ENCODE results near the gene RAB40A.

The RAB40A gene

DNA sequence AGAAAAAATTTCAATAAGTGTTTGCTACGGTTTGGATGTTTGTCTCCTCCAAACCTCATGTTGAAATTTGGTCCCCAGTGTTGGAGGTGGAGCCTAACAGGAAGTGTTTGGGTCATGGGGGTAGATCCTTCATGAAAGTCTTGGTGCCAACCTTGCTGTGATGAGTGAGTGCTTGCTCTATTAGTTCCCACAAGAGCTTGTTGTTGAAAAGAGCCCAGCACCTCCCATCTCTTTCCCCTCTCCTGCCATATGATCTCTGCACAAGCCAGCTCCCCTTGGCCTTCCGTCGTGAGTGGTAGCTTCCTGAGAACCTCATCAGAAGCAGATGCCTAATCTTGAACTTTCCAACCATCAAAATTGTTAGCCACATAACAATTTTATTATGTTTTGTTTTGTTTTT is 10.3 kb upstream of the RAB40A start:
- no peak overlapping the region for H3K4me3 ChIP-seq (replicated peaks; ENCODE audit: insufficient read depth, low read length)
- TF ChIP-seq SPI1 (IDR thresholded peaks at IDR 0.05; ENCODE audit: borderline replicate concordance, low read depth) (no peak), POLR2AphosphoS5 (IDR thresholded peaks at IDR 0.05; ENCODE audit: low read depth) (no peak), GABPA (IDR thresholded peaks at IDR 0.05; ENCODE audit: low read depth) (no peak)
- TF ChIP-seq, protein P1, sequence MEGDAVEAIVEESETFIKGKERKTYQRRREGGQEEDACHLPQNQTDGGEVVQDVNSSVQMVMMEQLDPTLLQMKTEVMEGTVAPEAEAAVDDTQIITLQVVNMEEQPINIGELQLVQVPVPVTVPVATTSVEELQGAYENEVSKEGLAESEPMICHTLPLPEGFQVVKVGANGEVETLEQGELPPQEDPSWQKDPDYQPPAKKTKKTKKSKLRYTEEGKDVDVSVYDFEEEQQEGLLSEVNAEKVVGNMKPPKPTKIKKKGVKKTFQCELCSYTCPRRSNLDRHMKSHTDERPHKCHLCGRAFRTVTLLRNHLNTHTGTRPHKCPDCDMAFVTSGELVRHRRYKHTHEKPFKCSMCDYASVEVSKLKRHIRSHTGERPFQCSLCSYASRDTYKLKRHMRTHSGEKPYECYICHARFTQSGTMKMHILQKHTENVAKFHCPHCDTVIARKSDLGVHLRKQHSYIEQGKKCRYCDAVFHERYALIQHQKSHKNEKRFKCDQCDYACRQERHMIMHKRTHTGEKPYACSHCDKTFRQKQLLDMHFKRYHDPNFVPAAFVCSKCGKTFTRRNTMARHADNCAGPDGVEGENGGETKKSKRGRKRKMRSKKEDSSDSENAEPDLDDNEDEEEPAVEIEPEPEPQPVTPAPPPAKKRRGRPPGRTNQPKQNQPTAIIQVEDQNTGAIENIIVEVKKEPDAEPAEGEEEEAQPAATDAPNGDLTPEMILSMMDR (IDR thresholded peaks at IDR 0.05; ENCODE audit: insufficient read depth, low read length) = no peak
- TF ChIP-seq, protein P2, sequence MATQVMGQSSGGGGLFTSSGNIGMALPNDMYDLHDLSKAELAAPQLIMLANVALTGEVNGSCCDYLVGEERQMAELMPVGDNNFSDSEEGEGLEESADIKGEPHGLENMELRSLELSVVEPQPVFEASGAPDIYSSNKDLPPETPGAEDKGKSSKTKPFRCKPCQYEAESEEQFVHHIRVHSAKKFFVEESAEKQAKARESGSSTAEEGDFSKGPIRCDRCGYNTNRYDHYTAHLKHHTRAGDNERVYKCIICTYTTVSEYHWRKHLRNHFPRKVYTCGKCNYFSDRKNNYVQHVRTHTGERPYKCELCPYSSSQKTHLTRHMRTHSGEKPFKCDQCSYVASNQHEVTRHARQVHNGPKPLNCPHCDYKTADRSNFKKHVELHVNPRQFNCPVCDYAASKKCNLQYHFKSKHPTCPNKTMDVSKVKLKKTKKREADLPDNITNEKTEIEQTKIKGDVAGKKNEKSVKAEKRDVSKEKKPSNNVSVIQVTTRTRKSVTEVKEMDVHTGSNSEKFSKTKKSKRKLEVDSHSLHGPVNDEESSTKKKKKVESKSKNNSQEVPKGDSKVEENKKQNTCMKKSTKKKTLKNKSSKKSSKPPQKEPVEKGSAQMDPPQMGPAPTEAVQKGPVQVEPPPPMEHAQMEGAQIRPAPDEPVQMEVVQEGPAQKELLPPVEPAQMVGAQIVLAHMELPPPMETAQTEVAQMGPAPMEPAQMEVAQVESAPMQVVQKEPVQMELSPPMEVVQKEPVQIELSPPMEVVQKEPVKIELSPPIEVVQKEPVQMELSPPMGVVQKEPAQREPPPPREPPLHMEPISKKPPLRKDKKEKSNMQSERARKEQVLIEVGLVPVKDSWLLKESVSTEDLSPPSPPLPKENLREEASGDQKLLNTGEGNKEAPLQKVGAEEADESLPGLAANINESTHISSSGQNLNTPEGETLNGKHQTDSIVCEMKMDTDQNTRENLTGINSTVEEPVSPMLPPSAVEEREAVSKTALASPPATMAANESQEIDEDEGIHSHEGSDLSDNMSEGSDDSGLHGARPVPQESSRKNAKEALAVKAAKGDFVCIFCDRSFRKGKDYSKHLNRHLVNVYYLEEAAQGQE (IDR thresholded peaks at IDR 0.05; ENCODE audit: insufficient replicate concordance, low read depth) = no peak
- no peak for DNase-seq (ENCODE audit: low read depth in 1 of 2, low spot score in 1 of 2)
- H3K27me3 ChIP-seq (ENCODE audit: insufficient read depth, poor library complexity, severe bottlenecking) = no peaks in the 10 kb centered on the region
- no peak overlapping the region for H3K27ac ChIP-seq (replicated peaks)

DNA sequence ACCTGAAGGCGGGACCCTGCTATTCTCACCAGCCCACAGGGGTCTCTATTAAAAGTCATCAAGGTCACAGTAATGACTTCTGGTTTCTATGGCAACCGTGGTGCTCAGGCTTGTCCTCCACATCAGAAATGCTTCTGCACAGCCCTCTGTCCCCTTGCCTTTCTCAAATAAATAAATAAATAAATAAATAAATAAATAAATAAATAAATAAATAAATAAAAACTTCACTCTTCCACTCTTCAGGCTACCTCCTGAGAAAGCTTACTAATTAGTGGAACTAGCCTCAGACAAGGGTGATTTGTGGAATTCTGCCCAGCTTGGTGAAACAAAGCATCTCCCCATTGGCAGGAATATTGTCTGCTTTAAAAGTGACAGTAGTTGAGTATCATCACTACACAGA is 5.5 kb upstream of the RAB40A start:
- no peak overlapping the region for H3K4me3 ChIP-seq (replicated peaks; ENCODE audit: insufficient read depth, low read length)
- no peaks in the 10 kb centered on the region for H3K27me3 ChIP-seq (ENCODE audit: insufficient read depth, poor library complexity, severe bottlenecking)
- TF ChIP-seq POLR2AphosphoS5 (IDR thresholded peaks at IDR 0.05; ENCODE audit: low read depth) (no peak), GABPA (IDR thresholded peaks at IDR 0.05; ENCODE audit: low read depth) (no peak)
- TF ChIP-seq, protein P1 (IDR thresholded peaks at IDR 0.05; ENCODE audit: insufficient read depth, low read length) = no peak
- no peak overlapping the region for H3K27ac ChIP-seq (replicated peaks)
- DNase-seq (ENCODE audit: low read depth in 1 of 2, low spot score in 1 of 2) = no peak

DNA sequence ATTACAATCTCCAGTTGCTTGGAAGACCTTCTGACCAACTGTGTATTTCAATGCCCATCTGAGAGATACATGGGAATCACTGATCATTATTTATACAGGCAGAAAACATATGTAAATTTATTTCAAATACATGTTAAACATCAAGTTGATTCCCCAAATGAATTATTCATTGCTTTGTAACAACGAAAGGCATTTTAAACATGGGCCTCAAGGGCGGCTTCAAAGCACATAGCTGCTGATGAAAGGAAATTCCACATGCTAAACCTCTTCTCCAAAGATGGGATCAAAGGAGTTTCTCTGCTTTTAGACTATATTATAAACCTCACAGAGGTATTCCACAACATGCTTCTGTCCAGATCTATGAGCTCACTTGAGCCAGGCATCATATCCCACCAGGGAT is 4.3 kb upstream of the RAB40A start:
- no peak for TF ChIP-seq POLR2AphosphoS5 (IDR thresholded peaks at IDR 0.05; ENCODE audit: low read depth)
- TF ChIP-seq, protein P1 (IDR thresholded peaks at IDR 0.05; ENCODE audit: insufficient read depth, low read length) = no peak
- TF ChIP-seq SPI1 (IDR thresholded peaks at IDR 0.05; ENCODE audit: borderline replicate concordance, low read depth) = no peak
- TF ChIP-seq, protein P2 (IDR thresholded peaks at IDR 0.05; ENCODE audit: insufficient replicate concordance, low read depth) = no peak
- TF ChIP-seq GABPA (IDR thresholded peaks at IDR 0.05; ENCODE audit: low read depth) = no peak
- Histone ChIP-seq H3K4me3 (replicated peaks; ENCODE audit: insufficient read depth, low read length) (no peak overlapping the region), H3K27me3 (ENCODE audit: insufficient read depth, poor library complexity, severe bottlenecking) (no peaks in the 10 kb centered on the region), H3K27ac (replicated peaks) (no peak overlapping the region)
- no peak for DNase-seq (ENCODE audit: low read depth in 1 of 2, low spot score in 1 of 2)

DNA sequence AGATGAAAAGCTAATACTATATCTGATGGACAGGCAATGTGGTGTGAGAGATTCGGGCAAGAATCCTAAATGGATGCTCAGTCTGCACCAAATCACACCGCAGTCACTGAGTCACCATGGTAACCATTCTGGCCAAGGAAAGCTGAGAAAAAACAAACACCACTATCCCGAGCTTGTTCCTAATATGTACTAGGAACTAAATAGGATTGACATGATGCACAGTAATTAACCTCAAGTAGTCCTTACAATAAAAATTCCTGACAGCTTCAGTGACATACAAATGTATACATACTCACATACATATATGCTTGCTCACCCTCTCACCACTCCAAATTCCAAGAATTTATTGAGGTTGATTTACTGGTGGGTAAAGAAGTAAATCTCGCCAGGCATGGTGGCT is 1.1 kb upstream of the RAB40A start:
- no peak for TF ChIP-seq SPI1 (IDR thresholded peaks at IDR 0.05; ENCODE audit: borderline replicate concordance, low read depth)
- TF ChIP-seq GABPA (IDR thresholded peaks at IDR 0.05; ENCODE audit: low read depth) = no peak
- TF ChIP-seq, protein P1 (IDR thresholded peaks at IDR 0.05; ENCODE audit: insufficient read depth, low read length) = no peak
- TF ChIP-seq, protein P2 (IDR thresholded peaks at IDR 0.05; ENCODE audit: insufficient replicate concordance, low read depth) = no peak
- no peak for TF ChIP-seq POLR2AphosphoS5 (IDR thresholded peaks at IDR 0.05; ENCODE audit: low read depth)
- no peak for DNase-seq (ENCODE audit: low read depth in 1 of 2, low spot score in 1 of 2)
- Histone ChIP-seq H3K27ac (replicated peaks) (no peak overlapping the region), H3K27me3 (ENCODE audit: insufficient read depth, poor library complexity, severe bottlenecking) (no peaks in the 10 kb centered on the region), H3K4me3 (replicated peaks; ENCODE audit: insufficient read depth, low read length) (no peak overlapping the region)
